ENCODE measurements around the gene PTPRM. TPM values are rescaled to one million over a fixed set of nuclear protein-coding genes. Genes with fewer than 3 reads are reported as not detected.

PTPRM gene
- total RNA-seq, 1 donor from 2014 or later: 131 TPM

DNA sequence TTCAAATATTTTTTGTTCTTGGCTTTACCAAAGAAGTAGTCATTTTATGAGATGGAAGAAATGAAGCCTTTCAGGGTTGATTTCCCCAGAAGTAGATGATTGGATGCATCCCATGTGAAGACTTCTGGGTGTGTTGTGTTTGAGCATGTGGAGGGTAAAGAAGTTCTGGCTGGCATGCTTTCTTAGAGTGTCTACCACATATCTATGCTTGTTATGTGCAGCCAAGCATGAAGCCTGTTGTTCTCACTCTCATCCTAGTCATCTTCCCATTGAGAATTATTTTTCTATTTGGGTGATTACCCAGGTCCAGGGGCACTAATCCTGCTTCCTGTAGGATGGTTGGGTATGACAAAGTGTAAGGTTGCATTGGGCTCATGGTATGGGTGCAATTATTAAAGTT is 472.9 kb downstream of the PTPRM start:
- H3K4me3 Mint-ChIP-seq (ENCODE audit: unreplicated experiment): no peak overlapping the region
- no peak for DNase-seq (ENCODE audit: low spot score)
- peaks cover 41% of the 10 kb centered on the region for H3K4me1 Mint-ChIP-seq (ENCODE audit: low read depth)
- no peaks in the 10 kb centered on the region for H3K27me3 Mint-ChIP-seq (ENCODE audit: low read depth)
- no peaks in the 10 kb centered on the region for H3K9me3 Mint-ChIP-seq (ENCODE audit: low read depth)
- no peak overlapping the region for H3K27ac Mint-ChIP-seq (ENCODE audit: unreplicated experiment)
- TF ChIP-seq, protein P1, sequence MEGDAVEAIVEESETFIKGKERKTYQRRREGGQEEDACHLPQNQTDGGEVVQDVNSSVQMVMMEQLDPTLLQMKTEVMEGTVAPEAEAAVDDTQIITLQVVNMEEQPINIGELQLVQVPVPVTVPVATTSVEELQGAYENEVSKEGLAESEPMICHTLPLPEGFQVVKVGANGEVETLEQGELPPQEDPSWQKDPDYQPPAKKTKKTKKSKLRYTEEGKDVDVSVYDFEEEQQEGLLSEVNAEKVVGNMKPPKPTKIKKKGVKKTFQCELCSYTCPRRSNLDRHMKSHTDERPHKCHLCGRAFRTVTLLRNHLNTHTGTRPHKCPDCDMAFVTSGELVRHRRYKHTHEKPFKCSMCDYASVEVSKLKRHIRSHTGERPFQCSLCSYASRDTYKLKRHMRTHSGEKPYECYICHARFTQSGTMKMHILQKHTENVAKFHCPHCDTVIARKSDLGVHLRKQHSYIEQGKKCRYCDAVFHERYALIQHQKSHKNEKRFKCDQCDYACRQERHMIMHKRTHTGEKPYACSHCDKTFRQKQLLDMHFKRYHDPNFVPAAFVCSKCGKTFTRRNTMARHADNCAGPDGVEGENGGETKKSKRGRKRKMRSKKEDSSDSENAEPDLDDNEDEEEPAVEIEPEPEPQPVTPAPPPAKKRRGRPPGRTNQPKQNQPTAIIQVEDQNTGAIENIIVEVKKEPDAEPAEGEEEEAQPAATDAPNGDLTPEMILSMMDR (IDR thresholded peaks at IDR 0.05): no peak
- H3K36me3 Mint-ChIP-seq (ENCODE audit: low read depth): no peaks in the 10 kb centered on the region

DNA sequence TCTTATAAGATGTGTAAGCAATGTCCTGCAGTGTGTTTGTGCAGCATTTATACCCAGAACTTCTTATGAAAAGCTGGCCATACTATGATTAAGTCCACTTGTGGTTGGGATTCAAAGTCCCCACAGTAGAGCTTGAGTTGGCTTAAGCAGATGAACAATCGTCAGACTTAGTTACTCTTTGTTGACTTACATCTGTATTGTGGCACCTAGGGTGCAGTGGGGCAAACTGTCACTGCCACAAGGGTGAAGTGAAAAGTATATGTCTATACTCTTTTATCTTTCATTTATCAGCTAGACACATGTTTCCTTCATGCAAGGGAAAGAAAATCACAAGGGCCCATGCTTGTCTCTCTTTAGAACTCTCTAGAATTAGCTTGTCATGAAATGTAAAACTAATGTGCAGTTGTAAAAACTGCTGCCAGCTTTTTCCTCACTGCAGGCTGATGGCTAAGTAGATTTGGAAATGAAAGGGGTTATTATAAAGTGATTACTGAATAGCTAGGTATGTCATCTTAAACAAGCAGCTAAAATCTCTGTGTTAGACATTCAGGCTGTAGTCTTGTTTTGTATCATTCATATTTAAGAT is 474.5 kb downstream of the PTPRM start:
- Mint-ChIP-seq H3K27me3 (ENCODE audit: low read depth) (no peaks in the 10 kb centered on the region), H3K4me1 (ENCODE audit: low read depth) (peaks cover 48% of the 10 kb centered on the region), H3K4me3 (ENCODE audit: unreplicated experiment) (no peak overlapping the region), H3K27ac (ENCODE audit: unreplicated experiment) (no peak overlapping the region), H3K36me3 (ENCODE audit: low read depth) (no peaks in the 10 kb centered on the region), H3K9me3 (ENCODE audit: low read depth) (no peaks in the 10 kb centered on the region)
- TF ChIP-seq, protein P1 (IDR thresholded peaks at IDR 0.05): no peak
- DNase-seq (ENCODE audit: low spot score): no peak

DNA sequence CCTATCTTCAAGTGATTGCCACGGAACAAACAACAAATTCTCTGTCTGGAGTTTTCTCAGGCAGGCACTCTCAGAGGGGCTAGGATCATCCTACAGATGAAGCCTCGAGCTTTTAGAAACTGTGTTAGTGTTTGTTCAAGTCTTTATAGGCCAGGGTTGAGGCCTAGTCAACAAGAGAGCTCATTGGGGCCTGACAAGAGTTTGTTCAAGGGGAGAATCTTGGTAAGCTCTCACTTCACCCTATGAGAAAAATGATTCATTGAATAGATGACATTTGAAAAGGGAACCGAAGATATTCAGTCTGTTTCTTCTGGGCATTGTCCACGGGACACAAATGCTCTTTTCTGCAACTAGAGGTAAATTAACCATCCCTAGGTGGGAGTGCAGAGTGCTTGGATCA is 476.9 kb downstream of the PTPRM start:
- TF ChIP-seq, protein P1 (IDR thresholded peaks at IDR 0.05): no peak
- H3K27ac Mint-ChIP-seq (ENCODE audit: unreplicated experiment): no peak overlapping the region
- no peaks in the 10 kb centered on the region for H3K9me3 Mint-ChIP-seq (ENCODE audit: low read depth)
- DNase-seq (ENCODE audit: low spot score): no peak
- peaks cover 44% of the 10 kb centered on the region for H3K4me1 Mint-ChIP-seq (ENCODE audit: low read depth)
- no peaks in the 10 kb centered on the region for H3K27me3 Mint-ChIP-seq (ENCODE audit: low read depth)
- no peaks in the 10 kb centered on the region for H3K36me3 Mint-ChIP-seq (ENCODE audit: low read depth)
- no peak overlapping the region for H3K4me3 Mint-ChIP-seq (ENCODE audit: unreplicated experiment)

DNA sequence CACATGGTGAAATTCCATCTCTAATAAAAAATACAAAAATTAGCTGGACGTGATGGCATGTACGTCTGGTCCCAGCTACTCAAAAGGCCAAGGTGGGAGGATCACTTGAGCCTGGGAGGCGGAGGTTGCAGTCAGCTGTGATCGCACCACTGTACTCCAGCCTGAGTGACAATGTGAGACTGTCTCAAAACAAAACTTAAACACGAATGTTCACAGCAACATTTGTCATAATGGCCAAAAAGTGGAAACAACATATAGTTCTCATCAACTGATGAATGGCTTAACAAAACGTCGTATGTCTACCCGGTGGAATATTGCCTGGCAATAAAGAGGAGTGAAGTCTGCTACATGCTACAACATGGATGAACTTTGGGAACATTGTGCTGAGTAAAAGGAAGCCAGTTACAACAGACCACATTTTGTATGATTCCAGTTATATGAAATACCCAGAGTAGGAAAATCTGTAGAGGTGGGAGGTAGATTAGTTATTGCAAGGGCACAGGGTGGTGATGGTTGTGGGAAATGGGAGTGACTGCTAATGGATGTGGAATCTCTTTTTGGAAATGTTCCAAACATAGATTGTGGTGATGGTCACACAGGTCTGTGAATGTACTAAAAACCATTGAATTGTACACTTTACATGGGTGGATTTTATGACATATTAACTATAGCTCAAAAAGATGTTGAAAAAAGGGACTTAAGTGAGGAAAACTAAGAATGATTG is 478.2 kb downstream of the PTPRM start:
- no peaks in the 10 kb centered on the region for H3K27me3 Mint-ChIP-seq (ENCODE audit: low read depth)
- peaks cover 57% of the 10 kb centered on the region for H3K4me1 Mint-ChIP-seq (ENCODE audit: low read depth)
- H3K4me3 Mint-ChIP-seq (ENCODE audit: unreplicated experiment): no peak overlapping the region
- DNase-seq (ENCODE audit: low spot score): no peak
- H3K36me3 Mint-ChIP-seq (ENCODE audit: low read depth): no peaks in the 10 kb centered on the region
- H3K27ac Mint-ChIP-seq (ENCODE audit: unreplicated experiment): peak overlapping the region; percentile 58
- TF ChIP-seq, protein P1 (IDR thresholded peaks at IDR 0.05): no peak
- no peaks in the 10 kb centered on the region for H3K9me3 Mint-ChIP-seq (ENCODE audit: low read depth)

DNA sequence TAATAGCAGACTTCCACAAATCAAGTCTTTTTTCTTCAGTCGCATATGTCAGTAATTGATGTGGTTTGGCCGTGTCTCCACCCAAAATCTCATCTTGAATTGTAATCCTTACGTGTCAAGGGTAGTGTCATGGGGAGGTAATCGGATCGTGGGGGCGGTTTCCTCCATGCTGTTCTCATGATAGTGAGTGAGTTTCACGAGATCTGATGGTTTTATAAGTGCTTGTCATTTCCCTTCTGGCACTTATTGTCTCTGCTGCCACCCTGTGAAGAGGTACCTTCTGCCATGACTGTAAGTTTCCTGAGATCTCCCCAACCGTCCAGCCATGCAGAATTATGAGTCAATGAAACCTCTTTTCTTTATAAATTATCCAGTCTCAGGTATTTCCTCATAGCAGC is 478.8 kb downstream of the PTPRM start:
- H3K4me3 Mint-ChIP-seq (ENCODE audit: unreplicated experiment): no peak overlapping the region
- no peaks in the 10 kb centered on the region for H3K36me3 Mint-ChIP-seq (ENCODE audit: low read depth)
- peaks cover 61% of the 10 kb centered on the region for H3K4me1 Mint-ChIP-seq (ENCODE audit: low read depth)
- TF ChIP-seq, protein P1 (IDR thresholded peaks at IDR 0.05): no peak
- H3K27me3 Mint-ChIP-seq (ENCODE audit: low read depth): no peaks in the 10 kb centered on the region
- H3K27ac Mint-ChIP-seq (ENCODE audit: unreplicated experiment): peak overlapping the region; percentile 78
- no peak for DNase-seq (ENCODE audit: low spot score)
- no peaks in the 10 kb centered on the region for H3K9me3 Mint-ChIP-seq (ENCODE audit: low read depth)
